ENCODE measurements around the gene SLC38A4. TPM values are rescaled to one million over a fixed set of nuclear protein-coding genes. Genes with fewer than 3 reads are reported as not detected.

SLC38A4 gene
- total RNA-seq, 1 experiment from 2014 or later = 0.96 TPM

GRCh38 chr12:46773586-46774321 lies 52.0 kb downstream of the SLC38A4 start:
- Mint-ChIP-seq H3K4me1 (peaks cover 14 to 19% of the 10 kb centered on the region in 2 experiments), H3K36me3 (ENCODE audit: insufficient read depth in 1 of 3, low read depth in 3 of 3) (no peaks in the 10 kb centered on the region; a peak in 1 of 7 replicates), H3K27me3 (ENCODE audit: low read depth) (no peaks in the 10 kb centered on the region), H3K9me3 (no peaks in the 10 kb centered on the region), H3K4me3 (no peak overlapping the region), H3K27ac (no peak overlapping the region)
- H2BK20ac ChIP-seq (ENCODE audit: low read depth, low read length, poor library complexity, severe bottlenecking) = no peak overlapping the region
- WGBS (ENCODE audit: extremely low coverage, insufficient read length, low lambda C conversion rate) = no CpG with 5 or more reads among the region's 4 CpGs
- no peaks in the 10 kb centered on the region for H3K4me1 ChIP-seq (ENCODE audit: insufficient read depth, low read length)
- no peak overlapping the region for H2BK5ac ChIP-seq (ENCODE audit: insufficient read length, low read length)
- no peaks in the 10 kb centered on the region for H3K79me2 ChIP-seq (ENCODE audit: insufficient read depth, low read length)
- no peak overlapping the region for H3K4ac ChIP-seq (ENCODE audit: low read depth, low read length)
- no peak overlapping the region for H2BK12ac ChIP-seq (ENCODE audit: insufficient read length, low read depth, low read length)
- no peak overlapping the region for H3K23ac ChIP-seq (ENCODE audit: insufficient read length, low read depth, low read length)
- no peak overlapping the region for H4K91ac ChIP-seq (ENCODE audit: insufficient read length, low read depth, low read length)
- no peak for DNase-seq
- H3K9ac ChIP-seq (ENCODE audit: extremely low read depth, insufficient read length, low read length) = no peak overlapping the region
- H4K5ac ChIP-seq (ENCODE audit: insufficient read length, low read depth, low read length) = no peak overlapping the region
- TF ChIP-seq, protein P1, sequence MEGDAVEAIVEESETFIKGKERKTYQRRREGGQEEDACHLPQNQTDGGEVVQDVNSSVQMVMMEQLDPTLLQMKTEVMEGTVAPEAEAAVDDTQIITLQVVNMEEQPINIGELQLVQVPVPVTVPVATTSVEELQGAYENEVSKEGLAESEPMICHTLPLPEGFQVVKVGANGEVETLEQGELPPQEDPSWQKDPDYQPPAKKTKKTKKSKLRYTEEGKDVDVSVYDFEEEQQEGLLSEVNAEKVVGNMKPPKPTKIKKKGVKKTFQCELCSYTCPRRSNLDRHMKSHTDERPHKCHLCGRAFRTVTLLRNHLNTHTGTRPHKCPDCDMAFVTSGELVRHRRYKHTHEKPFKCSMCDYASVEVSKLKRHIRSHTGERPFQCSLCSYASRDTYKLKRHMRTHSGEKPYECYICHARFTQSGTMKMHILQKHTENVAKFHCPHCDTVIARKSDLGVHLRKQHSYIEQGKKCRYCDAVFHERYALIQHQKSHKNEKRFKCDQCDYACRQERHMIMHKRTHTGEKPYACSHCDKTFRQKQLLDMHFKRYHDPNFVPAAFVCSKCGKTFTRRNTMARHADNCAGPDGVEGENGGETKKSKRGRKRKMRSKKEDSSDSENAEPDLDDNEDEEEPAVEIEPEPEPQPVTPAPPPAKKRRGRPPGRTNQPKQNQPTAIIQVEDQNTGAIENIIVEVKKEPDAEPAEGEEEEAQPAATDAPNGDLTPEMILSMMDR (conservative IDR thresholded peaks at IDR 0.05) = no peak
- no peak overlapping the region for H2BK120ac ChIP-seq (ENCODE audit: low read depth, low read length, poor library complexity, severe bottlenecking)
- H3K4me2 ChIP-seq (ENCODE audit: insufficient read depth, insufficient read length, low read length) = no peak overlapping the region
- H3K14ac ChIP-seq (ENCODE audit: insufficient read depth, low read length) = no peak overlapping the region
- H4K8ac ChIP-seq (replicated peaks; ENCODE audit: insufficient read length, low read depth, low read length) = no peak overlapping the region
- H3K23me2 ChIP-seq (ENCODE audit: insufficient read length, low read depth, low read length, poor library complexity, severe bottlenecking) = no peaks in the 10 kb centered on the region
- no peak overlapping the region for H3K56ac ChIP-seq (ENCODE audit: insufficient read length, low read depth, low read length)
- no peak overlapping the region for H2BK15ac ChIP-seq (ENCODE audit: low read depth, low read length)
- no peak overlapping the region for H3K27ac ChIP-seq (ENCODE audit: insufficient read length, low read depth, low read length)
- no peaks in the 10 kb centered on the region for H3K9me3 ChIP-seq (ENCODE audit: control insufficient read depth, low read depth, low read length)
- no peak overlapping the region for H3K18ac ChIP-seq (ENCODE audit: insufficient read length, low read depth, low read length)
- H2AK5ac ChIP-seq (ENCODE audit: insufficient read length, low read length) = no peak overlapping the region
- H3K79me1 ChIP-seq (ENCODE audit: insufficient read depth, low read depth, low read length, poor library complexity, severe bottlenecking) = no peaks in the 10 kb centered on the region
- no peaks in the 10 kb centered on the region for H3K27me3 ChIP-seq (ENCODE audit: insufficient read depth, low read length)
- no peak overlapping the region for H3T11ph ChIP-seq (ENCODE audit: low read length)
- no peaks in the 10 kb centered on the region for H4K20me1 ChIP-seq (ENCODE audit: control insufficient read depth, insufficient read depth, insufficient read length)
- no peak overlapping the region for H2AFZ ChIP-seq (ENCODE audit: low read length)
